ENCODE measurements around the gene EIF5A2.

- no peak for TF ChIP-seq CTCF (conservative IDR thresholded peaks at IDR 0.05 in 1 of 2, IDR thresholded peaks at IDR 0.05 in 1 of 2; ENCODE audit: extremely low read depth in 1 of 2, insufficient read depth in 1 of 2, low read depth in 1 of 2, low read length in 2 of 2)
- TF ChIP-seq EZH2 (IDR thresholded peaks at IDR 0.05; ENCODE audit: borderline replicate concordance, low read length): no peak
Measured at GRCh38 chr3:170908235-170909116, at the start of gene EIF5A2.

Data from mammary epithelial cell (primary cell).